GM23248 (cell line): ENCODE measurements around the gene CENATAC.
"Not testable (repeated sequence)": the region's sequence is repeated elsewhere in the genome, so short reads cannot be mapped to it uniquely, and the experiment has no call there.

ENCODE experiments used
- EZH2 ChIP-seq: fragments of 200-600 bp; sonication (generic); IDR thresholded peaks from 2 replicates; pipeline ENCODE4 v1.6.1; 2018; ENCODE audit warnings: antibody characterized with exemption, mild to moderate bottlenecking; ENCODE audit not compliant: insufficient read depth, poor library complexity, severe bottlenecking
- EZH2phosphoT487 ChIP-seq: fragments of 200-600 bp; sonication (generic); IDR thresholded peaks from 2 replicates; pipeline ENCODE4 v1.6.1; 2018; ENCODE audit warnings: antibody characterized with exemption, moderate library complexity, mild to moderate bottlenecking, low read depth; ENCODE audit not compliant: insufficient read depth

DNA sequence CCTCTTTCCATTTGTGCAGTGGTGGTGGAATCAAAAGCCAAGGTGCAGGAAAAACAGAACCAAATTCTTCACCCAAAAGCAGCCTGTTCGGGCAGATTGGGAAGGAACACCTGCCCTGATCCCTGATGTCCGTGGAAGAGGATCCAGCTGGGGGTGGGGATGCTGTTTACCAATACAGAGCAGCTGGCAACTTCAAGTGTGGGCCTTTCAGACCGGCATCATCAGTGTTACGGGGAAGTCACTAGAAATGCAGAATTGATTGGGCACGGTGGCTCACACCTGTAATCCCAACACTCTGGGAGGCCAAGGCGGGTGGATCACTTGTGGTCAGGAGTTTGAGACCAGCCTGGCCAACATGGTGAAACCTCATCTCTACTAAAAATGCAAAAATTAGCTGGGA, 44.0 kb upstream of the CENATAC start:
- not testable (repeated sequence) for TF ChIP-seq EZH2, EZH2phosphoT487
